Mucosa of descending colon (tissue), 3 donors: ENCODE data around the gene CYP3A4. TPM values are rescaled to one million over a fixed set of nuclear protein-coding genes. Genes with fewer than 3 reads are reported as not detected.
"Not testable (repeated sequence)": the region's sequence is repeated elsewhere in the genome, so short reads cannot be mapped to it uniquely, and the experiment has no call there.

Experiments used
- ATAC-seq: fragments of 200-7000 bp; cut with Tn5 transposase; one replicate; pipeline ENCODE4 v1.9.1; 2020; ENCODE audit warnings: mild to moderate bottlenecking, moderate library complexity
- DNase-seq, 3 donors: peaks; one replicate each; pipeline ENCODE4 v3.0.0-alpha.2; 2020
- H3K36me3 ChIP-seq: fragments of 200-600 bp; one replicate; pipeline ENCODE4 v1.8.0; 2021; ENCODE audit warnings: low read depth, mild to moderate bottlenecking
- H3K4me1 ChIP-seq: fragments of 200-600 bp; one replicate; pipeline ENCODE4 v1.8.0; 2021; ENCODE audit warnings: low read depth, mild to moderate bottlenecking
- H3K4me3 ChIP-seq: fragments of 200-600 bp; one replicate; pipeline ENCODE4 v1.8.0; 2021; ENCODE audit warnings: mild to moderate bottlenecking
- H3K9me3 ChIP-seq: fragments of 200-600 bp; one replicate; pipeline ENCODE4 v1.8.0; 2021; ENCODE audit warnings: mild to moderate bottlenecking
- intact Hi-C, 2 donors: fragments of 100-400 bp; cut with DNase I in 1 of 2; cut with micrococcal nuclease in 1 of 2; formaldehyde crosslinking; loops; one replicate each; pipeline versions ENCODE4 v1.11.0 to v1.11.1; 2022; cut with DNase I, micrococcal nuclease
- total RNA-seq, 3 donors: library from RNA; stranded (reverse); fragmentation: NEBNext Ultra II Directional in 2 of 3; extraction: Animal tissue kit (Norgen Biotek cat#: 25700) in 2 of 3; gene quantifications; one replicate each; pipeline versions ENCODE4 v1.2.1 to v1.2.4, GENCODE V29; 2021 to 2023
- TF ChIP-seq, protein P1 (sequence below): fragments of 200-600 bp; IDR thresholded peaks from one replicate; pipeline ENCODE4 v1.8.0; 2022; ENCODE audit warnings: antibody characterized with exemption, mild to moderate bottlenecking
- donor health status: DM: no; HTN: no; CAD: no; lungs with moderate emphysema.
- donor health status: DM: no; HTN: no; CAD: no.
- donor health status: DM: no; HTN: yes; CAD: no.

CYP3A4 gene
- total RNA-seq, 3 donors from 2014 or later = 2.8 to 5.4 (median 4.0) TPM

- Histone ChIP-seq H3K4me1 (no peaks in the 10 kb centered on the region), H3K9me3 (no peaks in the 10 kb centered on the region), H3K4me3 (no peak overlapping the region), H3K36me3 (no peaks in the 10 kb centered on the region)
- TF ChIP-seq, protein P1, sequence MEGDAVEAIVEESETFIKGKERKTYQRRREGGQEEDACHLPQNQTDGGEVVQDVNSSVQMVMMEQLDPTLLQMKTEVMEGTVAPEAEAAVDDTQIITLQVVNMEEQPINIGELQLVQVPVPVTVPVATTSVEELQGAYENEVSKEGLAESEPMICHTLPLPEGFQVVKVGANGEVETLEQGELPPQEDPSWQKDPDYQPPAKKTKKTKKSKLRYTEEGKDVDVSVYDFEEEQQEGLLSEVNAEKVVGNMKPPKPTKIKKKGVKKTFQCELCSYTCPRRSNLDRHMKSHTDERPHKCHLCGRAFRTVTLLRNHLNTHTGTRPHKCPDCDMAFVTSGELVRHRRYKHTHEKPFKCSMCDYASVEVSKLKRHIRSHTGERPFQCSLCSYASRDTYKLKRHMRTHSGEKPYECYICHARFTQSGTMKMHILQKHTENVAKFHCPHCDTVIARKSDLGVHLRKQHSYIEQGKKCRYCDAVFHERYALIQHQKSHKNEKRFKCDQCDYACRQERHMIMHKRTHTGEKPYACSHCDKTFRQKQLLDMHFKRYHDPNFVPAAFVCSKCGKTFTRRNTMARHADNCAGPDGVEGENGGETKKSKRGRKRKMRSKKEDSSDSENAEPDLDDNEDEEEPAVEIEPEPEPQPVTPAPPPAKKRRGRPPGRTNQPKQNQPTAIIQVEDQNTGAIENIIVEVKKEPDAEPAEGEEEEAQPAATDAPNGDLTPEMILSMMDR = no peak
- ATAC-seq = no peak
- intact Hi-C loops = no loop called here
- no peak for DNase-seq
These were observed 15.0 kb upstream of the CYP3A4 start for GRCh38 chr7:99798972-99799371.

DNA sequence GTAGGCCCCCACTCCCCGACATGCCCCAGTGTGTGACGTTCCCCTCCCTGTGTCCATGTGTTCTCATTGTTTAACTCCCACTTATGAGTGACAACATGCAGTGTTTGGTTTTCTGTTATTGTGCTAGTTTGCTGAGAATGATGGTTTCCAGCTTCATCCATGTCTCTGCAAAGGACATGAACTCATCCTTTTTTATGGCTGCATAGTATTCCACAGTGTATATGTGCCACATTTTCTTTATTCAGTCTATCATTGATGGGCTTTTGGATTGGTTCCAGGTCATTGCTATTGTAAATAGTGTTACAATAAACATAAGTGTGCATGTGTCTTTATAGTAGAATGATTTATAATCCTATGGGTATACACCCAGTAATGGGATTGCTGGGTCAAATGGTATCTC lies 11.9 kb upstream of the CYP3A4 start:
- H3K9me3 ChIP-seq, DNase-seq, intact Hi-C loops, H3K4me1 ChIP-seq, ATAC-seq, H3K36me3 ChIP-seq, H3K4me3 ChIP-seq: not testable (repeated sequence)

- intact Hi-C loops = no loop called here
- H3K4me3 ChIP-seq = no peak overlapping the region
- ATAC-seq (peak; percentile 59), DNase-seq (no peak)
- H3K36me3 ChIP-seq = no peaks in the 10 kb centered on the region
- H3K4me1 ChIP-seq = no peaks in the 10 kb centered on the region
- no peaks in the 10 kb centered on the region for H3K9me3 ChIP-seq
- TF ChIP-seq, protein P1 = no peak
These were observed 10.9 kb upstream of the CYP3A4 start for GRCh38 chr7:99794585-99795502.

GRCh38 chr7:99793443-99793842 lies 9.5 kb upstream of the CYP3A4 start:
- Histone ChIP-seq H3K9me3 (no peaks in the 10 kb centered on the region), H3K4me3 (no peak overlapping the region), H3K36me3 (no peaks in the 10 kb centered on the region), H3K4me1 (no peaks in the 10 kb centered on the region)
- DNase-seq (no peak), ATAC-seq (no peak)
- TF ChIP-seq, protein P1 = no peak
- intact Hi-C loops = no loop called here

- no peaks in the 10 kb centered on the region for H3K9me3 ChIP-seq
- intact Hi-C loops = no loop called here
- H3K4me3 ChIP-seq = no peak overlapping the region
- ATAC-seq (no peak), DNase-seq (no peak)
- TF ChIP-seq, protein P1 = no peak
- no peaks in the 10 kb centered on the region for H3K4me1 ChIP-seq
- no peaks in the 10 kb centered on the region for H3K36me3 ChIP-seq
These were observed 9.0 kb upstream of the CYP3A4 start for GRCh38 chr7:99792967-99793366.

- Histone ChIP-seq H3K36me3 (no peaks in the 10 kb centered on the region), H3K4me1 (no peaks in the 10 kb centered on the region), H3K9me3 (no peaks in the 10 kb centered on the region), H3K4me3 (no peak overlapping the region)
- TF ChIP-seq, protein P1 = no peak
- ATAC-seq (peak; percentile 17), DNase-seq (no peak)
- intact Hi-C loops = no loop called here
These were observed 7.8 kb upstream of the CYP3A4 start for GRCh38 chr7:99791667-99792369.
